ENCODE data around the gene GM2A. TPM values are rescaled to one million over a fixed set of nuclear protein-coding genes. Genes with fewer than 3 reads are reported as not detected.

Gene GM2A
- total and polyA plus RNA-seq, 9 donors: 14.7 to 52.8 (median 28.6) TPM

DNA sequence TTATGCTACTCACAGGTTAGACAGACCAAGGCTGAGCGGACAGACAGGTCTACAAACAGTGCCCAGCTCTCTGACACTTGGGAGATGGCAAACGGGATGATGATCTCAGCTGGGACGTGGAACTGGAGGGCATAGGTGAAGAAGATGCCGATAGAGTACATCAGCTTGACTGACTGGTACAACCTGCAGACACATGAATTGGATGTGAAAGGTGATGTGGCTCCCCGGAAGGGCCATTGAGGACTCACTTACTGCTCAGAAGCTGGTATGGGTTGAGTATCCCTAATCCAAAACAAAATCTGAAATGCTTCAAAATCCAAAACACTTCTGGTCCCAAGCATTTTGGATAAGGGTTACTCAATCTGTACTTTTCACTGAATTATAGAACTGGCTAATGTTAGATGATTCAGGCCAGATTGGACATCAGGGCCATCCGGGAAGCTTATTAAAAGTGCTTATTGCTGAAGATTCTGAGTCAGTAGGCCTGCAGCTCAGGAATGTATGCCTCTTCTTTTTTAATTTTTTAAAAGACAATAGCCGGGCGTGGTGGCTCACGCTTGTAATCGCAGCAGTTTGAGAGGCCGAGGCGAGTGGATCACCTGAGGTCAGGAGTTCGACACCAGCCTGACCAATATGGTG is 28.1 kb downstream of the GM2A start:
- Histone ChIP-seq H3K36me3 (no peaks in the 10 kb centered on the region), H3K4me3 (no peak overlapping the region), H3K27ac (no peak overlapping the region), H3K27me3 (no peaks in the 10 kb centered on the region), H3K4me1 (ENCODE audit: insufficient read depth) (no peaks in the 10 kb centered on the region), H3K9me3 (no peaks in the 10 kb centered on the region)
- TF ChIP-seq, protein P1, sequence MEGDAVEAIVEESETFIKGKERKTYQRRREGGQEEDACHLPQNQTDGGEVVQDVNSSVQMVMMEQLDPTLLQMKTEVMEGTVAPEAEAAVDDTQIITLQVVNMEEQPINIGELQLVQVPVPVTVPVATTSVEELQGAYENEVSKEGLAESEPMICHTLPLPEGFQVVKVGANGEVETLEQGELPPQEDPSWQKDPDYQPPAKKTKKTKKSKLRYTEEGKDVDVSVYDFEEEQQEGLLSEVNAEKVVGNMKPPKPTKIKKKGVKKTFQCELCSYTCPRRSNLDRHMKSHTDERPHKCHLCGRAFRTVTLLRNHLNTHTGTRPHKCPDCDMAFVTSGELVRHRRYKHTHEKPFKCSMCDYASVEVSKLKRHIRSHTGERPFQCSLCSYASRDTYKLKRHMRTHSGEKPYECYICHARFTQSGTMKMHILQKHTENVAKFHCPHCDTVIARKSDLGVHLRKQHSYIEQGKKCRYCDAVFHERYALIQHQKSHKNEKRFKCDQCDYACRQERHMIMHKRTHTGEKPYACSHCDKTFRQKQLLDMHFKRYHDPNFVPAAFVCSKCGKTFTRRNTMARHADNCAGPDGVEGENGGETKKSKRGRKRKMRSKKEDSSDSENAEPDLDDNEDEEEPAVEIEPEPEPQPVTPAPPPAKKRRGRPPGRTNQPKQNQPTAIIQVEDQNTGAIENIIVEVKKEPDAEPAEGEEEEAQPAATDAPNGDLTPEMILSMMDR (IDR thresholded peaks at IDR 0.05): no peak
- TF ChIP-seq POLR2A (IDR thresholded peaks at IDR 0.05) (no peak), EP300 (IDR thresholded peaks at IDR 0.05) (no peak)
- WGBS, 3 donors: 93 to 96% (median 94%) methylated on average over 13 of the region's 13 CpGs
- intact Hi-C loops (cut with DNase I): no loop called here
- DNase-seq: no peak

- intact Hi-C loops (cut with DNase I): no loop called here
- WGBS, 3 donors: 70 to 84% (median 70%) methylated on average over 4 of the region's 4 CpGs
Observed at GRCh38 chr5:151283120-151283825, 30.3 kb downstream of the GM2A start.

DNA sequence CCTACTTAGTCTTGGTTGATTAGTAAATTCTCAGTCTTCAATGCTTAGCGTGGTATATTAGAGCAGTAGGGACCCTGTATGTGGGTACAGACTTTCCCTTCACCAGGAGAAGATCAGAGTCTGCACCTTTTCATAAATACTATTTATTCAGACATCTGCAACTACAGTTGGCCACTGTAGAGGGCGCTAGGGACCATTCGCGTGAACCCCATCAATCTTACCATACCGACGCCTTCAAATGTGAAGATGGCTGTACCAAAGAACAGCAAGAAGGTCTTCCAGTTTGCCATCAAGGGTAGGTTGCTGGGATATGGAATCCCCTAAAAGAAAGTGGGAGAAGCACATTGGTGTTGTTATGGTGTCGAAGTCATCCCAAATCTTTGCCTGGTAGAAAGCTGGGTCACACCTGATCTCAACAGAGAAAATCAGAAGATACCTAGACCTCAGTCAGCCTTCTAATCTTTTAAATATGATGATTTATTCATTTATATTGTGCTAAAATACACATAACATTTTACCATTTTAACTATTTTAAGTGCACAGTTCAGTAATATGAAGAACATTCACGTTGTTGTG is 31.5 kb downstream of the GM2A start:
- no peaks in the 10 kb centered on the region for H3K27me3 ChIP-seq
- no peak overlapping the region for H3K27ac ChIP-seq
- DNase-seq: no peak
- H3K36me3 ChIP-seq: no peaks in the 10 kb centered on the region
- no peaks in the 10 kb centered on the region for H3K9me3 ChIP-seq
- no peaks in the 10 kb centered on the region for H3K4me1 ChIP-seq (ENCODE audit: insufficient read depth)
- intact Hi-C loops (cut with DNase I): no loop called here
- TF ChIP-seq POLR2A (IDR thresholded peaks at IDR 0.05) (no peak), EP300 (IDR thresholded peaks at IDR 0.05) (no peak)
- TF ChIP-seq, protein P1 (IDR thresholded peaks at IDR 0.05): no peak
- no peak overlapping the region for H3K4me3 ChIP-seq
- 25 to 29% (median 29%) methylated on average over 8 of the region's 8 CpGs for WGBS, 3 donors

More at GRCh38 chr5:151283120-151283825, 30.3 kb downstream of the GM2A start:
- H3K36me3 ChIP-seq: no peaks in the 10 kb centered on the region
- no peaks in the 10 kb centered on the region for H3K27me3 ChIP-seq
- H3K27ac ChIP-seq: no peak overlapping the region
- H3K4me1 ChIP-seq (ENCODE audit: insufficient read depth): no peaks in the 10 kb centered on the region
- H3K4me3 ChIP-seq: no peak overlapping the region
- H3K9me3 ChIP-seq: no peaks in the 10 kb centered on the region
- DNase-seq: no peak
- TF ChIP-seq, protein P1 (IDR thresholded peaks at IDR 0.05): no peak
- TF ChIP-seq EP300 (IDR thresholded peaks at IDR 0.05): no peak
- TF ChIP-seq POLR2A (IDR thresholded peaks at IDR 0.05): no peak

- no peak for DNase-seq
- H3K36me3 ChIP-seq: no peaks in the 10 kb centered on the region
- H3K4me1 ChIP-seq (ENCODE audit: insufficient read depth): no peaks in the 10 kb centered on the region
- H3K27me3 ChIP-seq: no peaks in the 10 kb centered on the region
- intact Hi-C loops (cut with DNase I): no loop called here
- WGBS, 3 donors: 51 to 63% (median 52%) methylated on average over 5 of the region's 5 CpGs
- no peak overlapping the region for H3K4me3 ChIP-seq
- no peak overlapping the region for H3K27ac ChIP-seq
- no peaks in the 10 kb centered on the region for H3K9me3 ChIP-seq
- TF ChIP-seq, protein P1 (IDR thresholded peaks at IDR 0.05): no peak
- TF ChIP-seq POLR2A (IDR thresholded peaks at IDR 0.05) (no peak), EP300 (IDR thresholded peaks at IDR 0.05) (no peak)
Observed at GRCh38 chr5:151285683-151286082, 32.7 kb downstream of the GM2A start.
